ENCODE measurements around the gene ARHGAP42. TPM values are rescaled to one million over a fixed set of nuclear protein-coding genes. Genes with fewer than 3 reads are reported as not detected.

ARHGAP42 gene
- total RNA-seq, 4 donors from 2014 or later = 24.5 to 49.5 (median 26.7) TPM

- H3K27ac ChIP-seq = no peak overlapping the region
- H3K4me3 ChIP-seq = no peak overlapping the region
- H3K27me3 ChIP-seq = no peaks in the 10 kb centered on the region
- no peaks in the 10 kb centered on the region for H3K9me3 ChIP-seq
- TF ChIP-seq CTCF (IDR thresholded peaks at IDR 0.05) (no peak), POLR2A (IDR thresholded peaks at IDR 0.05) (no peak)
- no peak for DNase-seq
- H3K4me1 ChIP-seq = no peaks in the 10 kb centered on the region
- no peaks in the 10 kb centered on the region for H3K36me3 ChIP-seq
Observed at GRCh38 chr11:100990931-100991330, 303.8 kb downstream of the ARHGAP42 start.

GRCh38 chr11:100991541-100991940 lies 304.5 kb downstream of the ARHGAP42 start:
- Histone ChIP-seq H3K4me1 (no peaks in the 10 kb centered on the region), H3K4me3 (no peak overlapping the region), H3K27ac (no peak overlapping the region), H3K36me3 (no peaks in the 10 kb centered on the region), H3K27me3 (no peaks in the 10 kb centered on the region), H3K9me3 (no peaks in the 10 kb centered on the region)
- DNase-seq = no peak
- TF ChIP-seq POLR2A (IDR thresholded peaks at IDR 0.05) = no peak
- no peak for TF ChIP-seq CTCF (IDR thresholded peaks at IDR 0.05)

GRCh38 chr11:100994966-100995365 lies 307.9 kb downstream of the ARHGAP42 start:
- Histone ChIP-seq H3K4me1 (no peaks in the 10 kb centered on the region), H3K9me3 (no peaks in the 10 kb centered on the region), H3K36me3 (no peaks in the 10 kb centered on the region), H3K27ac (no peak overlapping the region), H3K4me3 (no peak overlapping the region), H3K27me3 (no peaks in the 10 kb centered on the region)
- no peak for DNase-seq
- TF ChIP-seq CTCF (IDR thresholded peaks at IDR 0.05) (no peak), POLR2A (IDR thresholded peaks at IDR 0.05) (no peak)

- H3K9me3 ChIP-seq = no peaks in the 10 kb centered on the region
- no peak for DNase-seq
- H3K27ac ChIP-seq = no peak overlapping the region
- no peaks in the 10 kb centered on the region for H3K4me1 ChIP-seq
- no peaks in the 10 kb centered on the region for H3K27me3 ChIP-seq
- H3K4me3 ChIP-seq = no peak overlapping the region
- TF ChIP-seq CTCF (IDR thresholded peaks at IDR 0.05) (no peak), POLR2A (IDR thresholded peaks at IDR 0.05) (no peak)
- H3K36me3 ChIP-seq = no peaks in the 10 kb centered on the region
Observed at GRCh38 chr11:100999756-101000155, 312.7 kb downstream of the ARHGAP42 start.

- no peaks in the 10 kb centered on the region for H3K36me3 ChIP-seq
- no peaks in the 10 kb centered on the region for H3K4me1 ChIP-seq
- H3K27me3 ChIP-seq = no peaks in the 10 kb centered on the region
- DNase-seq = no peak
- no peak overlapping the region for H3K27ac ChIP-seq
- no peaks in the 10 kb centered on the region for H3K9me3 ChIP-seq
- TF ChIP-seq CTCF (IDR thresholded peaks at IDR 0.05) (no peak), POLR2A (IDR thresholded peaks at IDR 0.05) (no peak)
- no peak overlapping the region for H3K4me3 ChIP-seq
Observed at GRCh38 chr11:101003468-101003867, 316.4 kb downstream of the ARHGAP42 start.
